Measurements from ENCODE around the gene SLC16A5.
"Not testable (repeated sequence)": the region's sequence is repeated elsewhere in the genome, so short reads cannot be mapped to it uniquely, and the experiment has no call there.

The SLC16A5 gene

GRCh38 chr17:75135452-75135851, 47.7 kb downstream of the SLC16A5 start:
- no peak for DNase-seq

- no peak for DNase-seq
Observed at GRCh38 chr17:75135946-75136345, 48.2 kb downstream of the SLC16A5 start.

GRCh38 chr17:75137762-75138161, 50.0 kb downstream of the SLC16A5 start:
- DNase-seq: not testable (repeated sequence)

- DNase-seq: no peak
Observed at GRCh38 chr17:75138519-75138918, 50.8 kb downstream of the SLC16A5 start.

GRCh38 chr17:75142236-75142971, 54.6 kb downstream of the SLC16A5 start:
- no peak for DNase-seq

- no peak for DNase-seq
Observed at GRCh38 chr17:75144816-75145512, 57.2 kb downstream of the SLC16A5 start.

- no peak for DNase-seq
Observed at GRCh38 chr17:75146592-75146991, 58.8 kb downstream of the SLC16A5 start.

GRCh38 chr17:75147878-75148546, 60.3 kb downstream of the SLC16A5 start:
- DNase-seq: no peak

- DNase-seq: peak; percentile 29
Observed at GRCh38 chr17:75151930-75152329, 64.2 kb downstream of the SLC16A5 start.

GRCh38 chr17:75152523-75152921, 64.8 kb downstream of the SLC16A5 start:
- no peak for DNase-seq

- peak; percentile 21 for DNase-seq
Observed at GRCh38 chr17:75152922-75153779, 65.4 kb downstream of the SLC16A5 start.

- DNase-seq: peak; percentile 21
Observed at GRCh38 chr17:75153780-75154194, 66.0 kb downstream of the SLC16A5 start.

- peak; percentile 99 for DNase-seq
Observed at GRCh38 chr17:75154195-75155106, 66.7 kb downstream of the SLC16A5 start, which contains the start of gene JPT1. TSS of gene JPT1 (minus strand) at chr17:75154512. CDS start at chr17:75154397, 115 bp downstream.

GRCh38 chr17:75155191-75155601, 67.4 kb downstream of the SLC16A5 start:
- no peak for DNase-seq
